Measurements from ENCODE around the gene CCT2. TPM values are rescaled to one million over a fixed set of nuclear protein-coding genes. Genes with fewer than 3 reads are reported as not detected.
"Not testable (repeated sequence)": the region's sequence is repeated elsewhere in the genome, so short reads cannot be mapped to it uniquely, and the experiment has no call there.

Gene CCT2
- total RNA-seq, 1 donor from 2014 or later = 114 TPM

DNA sequence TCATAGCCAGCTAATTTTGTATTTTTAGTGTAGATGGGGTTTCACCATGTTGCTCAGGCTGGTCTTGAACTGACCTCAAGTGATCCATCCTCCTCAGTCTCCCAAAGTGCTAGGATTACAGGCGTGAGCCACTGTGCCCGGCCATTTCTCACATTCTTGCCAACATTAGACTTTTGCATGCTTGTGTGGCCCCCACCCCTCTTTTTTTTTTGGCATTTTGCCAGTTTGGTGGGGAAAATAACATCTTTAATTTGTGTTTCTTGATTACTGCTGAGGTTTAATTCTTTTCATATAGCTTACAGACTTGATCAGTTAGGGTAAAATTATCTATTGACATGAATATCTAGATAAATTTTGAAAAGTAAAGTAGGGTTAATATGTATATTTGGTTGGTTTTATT, 3.8 kb downstream of the CCT2 start:
- ATAC-seq = no peak

- ATAC-seq = no peak
Measured at GRCh38 chr12:69595689-69596088, 10.4 kb downstream of the CCT2 start.

DNA sequence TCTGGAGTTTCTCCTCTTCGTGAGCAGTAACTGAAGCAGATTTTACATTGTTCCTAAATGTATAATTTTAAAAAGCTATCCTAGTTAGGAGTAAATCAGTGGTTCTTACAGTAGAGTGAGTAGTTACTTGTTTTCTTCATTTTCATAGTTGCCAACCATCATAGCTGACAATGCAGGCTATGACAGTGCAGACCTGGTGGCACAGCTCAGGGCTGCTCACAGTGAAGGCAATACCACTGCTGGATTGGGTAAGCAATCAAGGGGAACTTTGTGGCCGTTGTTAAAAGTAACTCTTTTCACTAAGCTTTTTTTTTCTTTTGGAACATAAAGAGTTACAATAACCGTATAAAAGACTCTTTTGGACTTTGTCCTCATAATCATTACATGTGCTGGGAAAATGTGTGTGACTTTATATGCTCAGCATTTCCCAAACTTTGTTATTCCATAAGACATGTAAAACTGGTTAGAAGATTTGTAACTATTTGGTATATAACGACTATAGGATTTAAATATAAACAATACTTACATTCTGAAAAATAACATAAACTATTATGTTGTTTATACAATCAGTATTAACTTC, 13.0 kb downstream of the CCT2 start:
- ATAC-seq = no peak

GRCh38 chr12:69600804-69601203, 15.5 kb downstream of the CCT2 start:
- peak; percentile 23 for ATAC-seq

DNA sequence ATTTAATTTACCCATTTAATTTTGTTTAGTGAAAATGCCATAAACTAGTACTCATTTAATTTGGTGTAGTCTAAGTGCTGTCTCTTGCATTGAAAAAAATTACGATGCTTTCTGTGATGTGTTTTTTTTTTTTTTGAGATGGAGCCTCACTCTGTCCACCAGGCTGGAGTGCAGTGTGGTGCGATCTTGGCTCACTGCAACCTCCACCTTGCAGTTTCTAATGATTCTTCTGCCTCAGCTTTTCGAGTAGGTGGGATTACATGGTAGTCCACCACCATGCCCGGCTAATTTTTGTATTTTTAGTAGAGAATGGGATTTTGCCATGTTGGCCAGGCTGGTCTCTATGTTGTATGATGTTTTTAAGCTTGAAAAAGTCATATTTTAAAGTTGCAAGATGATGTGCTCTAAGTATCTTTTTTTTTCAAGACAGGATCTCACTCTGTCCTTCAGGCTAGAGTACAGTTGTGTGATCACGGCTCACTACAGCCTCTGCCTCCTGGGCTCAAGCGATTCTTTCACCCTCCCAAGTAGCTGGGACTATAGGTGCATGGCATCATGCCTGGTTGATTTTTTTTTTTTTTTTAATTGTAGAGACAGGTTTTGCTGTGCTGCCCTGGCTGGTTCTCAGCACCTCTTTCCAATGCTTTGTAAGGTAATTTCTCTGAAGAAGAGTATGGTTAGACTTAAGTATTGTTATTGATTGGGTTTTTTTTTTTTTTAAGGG, 16.9 kb downstream of the CCT2 start:
- ATAC-seq = no peak

DNA sequence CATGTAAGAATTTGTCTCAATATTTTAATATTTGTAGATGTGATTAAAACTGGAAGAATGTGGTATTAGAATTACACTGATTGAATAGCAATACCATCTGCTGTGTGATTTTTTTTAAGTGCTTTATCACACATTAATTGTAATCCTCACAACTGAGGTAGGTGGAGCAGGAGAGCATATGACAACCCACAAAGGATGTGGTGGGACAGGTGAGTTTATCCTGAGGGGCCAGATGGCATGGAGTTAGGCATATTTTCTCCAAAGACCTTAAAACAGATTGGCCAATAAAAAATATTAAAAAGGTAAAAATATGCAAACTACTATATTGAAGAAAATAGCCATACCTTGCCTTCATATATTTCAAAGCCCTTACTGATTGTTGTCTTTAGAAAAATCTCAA, 17.7 kb downstream of the CCT2 start:
- ATAC-seq = no peak

GRCh38 chr12:69603556-69603955, 18.3 kb downstream of the CCT2 start:
- ATAC-seq = not testable (repeated sequence)

GRCh38 chr12:69604275-69604674, 19.0 kb downstream of the CCT2 start:
- ATAC-seq = not testable (repeated sequence)

- ATAC-seq = no peak
Measured at GRCh38 chr12:69608114-69608513, 22.9 kb downstream of the CCT2 start.

- no peak for ATAC-seq
Measured at GRCh38 chr12:69610126-69610525, 24.9 kb downstream of the CCT2 start.

GRCh38 chr12:69610729-69611128, 25.5 kb downstream of the CCT2 start, which contains the start of gene LRRC10:
Gene LRRC10 (minus strand): TSS chr12:69610907. CDS start chr12:69610838, 69 bp downstream.
- ATAC-seq = no peak

DNA sequence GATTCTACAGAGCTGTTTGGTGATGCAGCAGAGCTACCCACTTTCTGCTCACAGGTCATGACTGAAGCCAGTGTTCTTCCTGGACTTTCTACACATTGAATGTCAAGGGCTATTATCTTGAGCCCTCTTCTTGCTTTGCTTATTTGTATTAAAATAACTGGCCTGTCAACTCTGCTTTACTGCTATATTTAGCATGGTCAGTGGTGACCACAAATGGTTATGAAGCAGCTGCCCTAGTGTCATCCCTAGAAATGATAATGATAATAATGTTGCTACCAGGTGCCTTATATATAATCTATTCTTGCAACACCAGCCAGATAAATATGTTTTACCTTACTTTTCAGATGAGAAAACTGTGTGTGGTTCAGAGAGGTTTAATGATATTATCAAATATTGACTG, 28.1 kb downstream of the CCT2 start:
- no peak for ATAC-seq

- ATAC-seq = no peak
Measured at GRCh38 chr12:69616025-69616424, 30.8 kb downstream of the CCT2 start.

DNA sequence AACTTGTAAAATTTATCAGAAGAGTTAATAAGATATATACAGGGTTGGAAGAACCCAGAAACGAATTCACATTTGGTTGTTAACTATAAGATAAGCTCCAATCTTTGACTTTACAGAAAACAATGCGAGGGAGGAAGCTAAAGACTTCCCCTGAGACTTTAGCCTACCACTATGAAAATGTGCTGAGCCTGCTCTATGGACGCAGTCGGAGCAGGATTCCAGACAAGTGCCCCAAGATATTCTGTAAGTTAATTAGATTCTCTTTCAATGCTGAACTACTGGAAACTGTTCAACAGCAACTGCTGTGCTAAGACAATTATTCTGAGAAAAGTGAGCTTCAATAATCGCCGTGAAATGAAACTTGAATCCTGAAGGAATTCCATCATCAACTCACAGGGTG, 33.8 kb downstream of the CCT2 start:
- no peak for ATAC-seq

DNA sequence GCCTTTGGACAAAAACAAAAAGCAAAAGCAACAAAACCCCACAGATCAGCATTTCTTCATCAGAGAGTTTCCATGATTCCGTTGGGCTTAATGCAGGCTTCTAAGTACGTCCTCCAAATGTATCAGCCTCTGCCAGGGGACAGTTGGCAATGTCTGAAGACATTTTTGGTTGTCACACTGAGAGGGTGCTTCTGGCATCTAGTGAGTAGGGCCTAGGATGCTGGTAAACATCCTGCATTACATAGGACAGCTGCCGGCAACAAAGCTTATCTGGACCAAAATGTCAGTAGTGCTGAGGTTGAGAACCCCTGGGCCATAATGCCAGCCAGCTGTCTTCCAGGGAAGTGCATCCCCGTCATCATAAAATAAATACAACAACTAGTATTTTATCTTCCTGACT, 34.8 kb downstream of the CCT2 start:
- ATAC-seq = no peak

DNA sequence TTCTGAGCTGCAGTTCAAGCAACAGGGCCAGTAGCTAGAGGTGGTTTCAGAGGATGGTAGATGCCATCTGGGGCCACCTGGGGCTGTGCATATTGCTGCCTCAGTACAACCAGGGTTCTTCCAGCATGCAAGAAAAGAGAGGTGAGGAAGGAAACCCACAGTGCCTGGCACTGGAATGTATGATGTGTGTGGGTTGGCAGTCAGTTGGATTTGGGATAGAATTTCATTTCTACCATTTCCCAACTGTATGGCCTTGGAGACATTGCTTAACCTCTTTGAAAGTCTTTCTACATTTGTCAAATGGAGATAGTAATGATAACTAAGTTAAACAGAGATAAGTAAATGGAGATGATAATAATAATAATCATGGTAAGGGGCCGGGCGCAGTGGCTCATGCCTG, 35.7 kb downstream of the CCT2 start:
- ATAC-seq = no peak

- ATAC-seq = no peak
Measured at GRCh38 chr12:69621551-69621950, 36.3 kb downstream of the CCT2 start.

GRCh38 chr12:69623970-69624369, 38.7 kb downstream of the CCT2 start:
- ATAC-seq = no peak

DNA sequence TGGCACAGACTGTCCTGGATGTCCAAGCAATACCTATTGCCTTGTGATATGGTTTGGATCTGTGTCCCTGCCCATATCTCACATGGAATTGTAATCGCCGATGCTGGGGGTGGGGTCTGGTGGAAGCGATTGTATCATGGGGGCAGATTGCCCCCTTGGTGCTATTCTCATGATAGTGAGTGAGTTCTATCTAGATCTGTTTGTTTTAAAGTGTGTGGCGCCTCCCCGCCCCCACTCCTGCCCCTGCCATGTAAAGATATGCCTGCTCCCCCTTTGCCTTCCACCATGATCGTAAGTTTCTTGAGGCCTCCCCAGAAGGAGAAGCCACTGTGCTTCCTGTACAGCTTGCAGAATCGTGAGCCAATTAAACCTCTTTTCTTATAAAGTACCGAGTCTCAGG, 42.2 kb downstream of the CCT2 start:
- ATAC-seq = no peak

DNA sequence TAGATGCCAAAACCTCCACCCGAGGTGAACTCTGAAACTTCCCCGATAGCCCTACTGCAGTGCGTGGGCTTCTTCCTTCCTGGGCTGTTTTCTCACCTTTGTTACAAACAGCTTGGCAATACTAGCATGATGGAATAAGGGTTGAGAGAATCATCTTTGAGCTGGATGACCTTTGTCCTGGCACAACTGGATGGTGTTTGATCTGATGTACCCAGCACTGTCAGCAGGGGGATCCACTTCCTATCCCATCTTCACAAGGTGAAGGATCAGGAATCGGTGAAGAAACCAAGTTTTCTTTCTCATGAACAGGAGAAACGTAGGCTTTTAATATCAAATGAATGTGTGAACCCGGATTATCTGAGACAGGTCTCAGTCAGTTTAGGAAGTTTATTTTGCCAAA, 44.9 kb downstream of the CCT2 start:
- no peak for ATAC-seq

DNA sequence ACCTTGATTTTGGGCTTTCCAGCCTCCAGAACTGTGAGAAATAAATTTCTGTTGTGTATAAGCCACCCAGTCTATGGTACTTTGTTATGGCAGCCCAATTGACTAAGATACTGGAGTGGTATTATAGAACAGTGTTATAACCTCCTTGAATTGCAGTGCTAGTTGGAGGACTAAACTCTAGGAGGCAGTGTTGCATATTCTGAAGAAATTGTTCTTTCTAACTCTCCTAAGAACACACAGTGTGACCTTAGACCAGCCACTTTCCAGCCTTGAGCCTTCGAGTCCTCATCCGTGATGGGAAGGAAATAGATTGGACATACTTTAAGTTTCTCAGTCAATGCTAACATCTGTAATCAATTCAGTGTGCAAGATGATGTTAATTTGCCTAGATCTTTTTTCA, 47.8 kb downstream of the CCT2 start:
- no peak for ATAC-seq

DNA sequence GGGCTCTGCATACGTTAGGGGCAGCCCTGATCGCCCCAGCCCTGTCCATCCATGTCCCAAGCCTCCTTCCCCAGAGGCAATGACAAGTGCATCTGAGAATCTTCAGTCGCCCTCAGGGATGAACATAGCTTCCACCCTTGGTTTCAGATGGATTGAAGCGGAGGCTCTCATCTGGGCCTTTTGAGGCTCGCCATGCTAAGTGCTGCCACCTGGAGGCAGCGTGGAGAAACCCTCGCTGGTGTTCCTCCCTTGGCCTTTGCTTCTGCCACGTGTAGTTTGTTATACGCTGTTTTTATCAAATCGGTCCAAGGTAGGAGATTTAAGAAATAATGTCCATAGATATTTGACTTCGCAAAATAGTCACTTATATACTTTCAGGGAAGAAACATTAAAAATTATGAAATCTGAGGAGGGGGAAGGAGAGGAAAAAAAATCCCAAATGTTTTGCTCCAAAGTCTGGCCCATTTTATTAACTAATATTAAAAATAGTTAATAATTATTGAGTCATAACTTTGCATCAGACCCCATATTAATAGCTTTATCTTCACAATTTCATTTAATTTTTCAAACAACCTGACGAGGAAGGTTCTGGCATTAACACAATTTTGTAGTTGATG, 54.2 kb downstream of the CCT2 start:
- peak; percentile 74 for ATAC-seq

- ATAC-seq = no peak
Measured at GRCh38 chr12:69641546-69641945, 56.3 kb downstream of the CCT2 start.

- ATAC-seq = no peak
Measured at GRCh38 chr12:69642531-69642930, 57.3 kb downstream of the CCT2 start.
